ENCODE data around the gene LIX1L.

- TF ChIP-seq, protein P1, sequence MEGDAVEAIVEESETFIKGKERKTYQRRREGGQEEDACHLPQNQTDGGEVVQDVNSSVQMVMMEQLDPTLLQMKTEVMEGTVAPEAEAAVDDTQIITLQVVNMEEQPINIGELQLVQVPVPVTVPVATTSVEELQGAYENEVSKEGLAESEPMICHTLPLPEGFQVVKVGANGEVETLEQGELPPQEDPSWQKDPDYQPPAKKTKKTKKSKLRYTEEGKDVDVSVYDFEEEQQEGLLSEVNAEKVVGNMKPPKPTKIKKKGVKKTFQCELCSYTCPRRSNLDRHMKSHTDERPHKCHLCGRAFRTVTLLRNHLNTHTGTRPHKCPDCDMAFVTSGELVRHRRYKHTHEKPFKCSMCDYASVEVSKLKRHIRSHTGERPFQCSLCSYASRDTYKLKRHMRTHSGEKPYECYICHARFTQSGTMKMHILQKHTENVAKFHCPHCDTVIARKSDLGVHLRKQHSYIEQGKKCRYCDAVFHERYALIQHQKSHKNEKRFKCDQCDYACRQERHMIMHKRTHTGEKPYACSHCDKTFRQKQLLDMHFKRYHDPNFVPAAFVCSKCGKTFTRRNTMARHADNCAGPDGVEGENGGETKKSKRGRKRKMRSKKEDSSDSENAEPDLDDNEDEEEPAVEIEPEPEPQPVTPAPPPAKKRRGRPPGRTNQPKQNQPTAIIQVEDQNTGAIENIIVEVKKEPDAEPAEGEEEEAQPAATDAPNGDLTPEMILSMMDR (conservative IDR thresholded peaks at IDR 0.05; ENCODE audit: low read length), result no peak
- no peak for TF ChIP-seq EZH2phosphoT487 (IDR thresholded peaks at IDR 0.05; ENCODE audit: borderline replicate concordance)
These were observed 27.3 kb upstream of the LIX1L start for GRCh38 chr1:145985129-145985501.

All from Loucy (cell line).